Suprapubic skin (tissue), 3 donors: ENCODE results near the gene C19orf53.
"Not testable (repeated sequence)": the region's sequence is repeated elsewhere in the genome, so short reads cannot be mapped to it uniquely, and the experiment has no call there.

Experiments used
- CTCF ChIP-seq, 2 donors: fragments of 200-600 bp in 1 of 2; fragments of 450-650 bp in 1 of 2; sonication (generic) in 1 of 2; IDR thresholded peaks; one replicate each; pipeline ENCODE4 v1.5.1; 2016 to 2019; ENCODE audit warnings: antibody characterized with exemption in 2 of 2, mild to moderate bottlenecking in 1 of 2, moderate library complexity in 1 of 2
- EP300 ChIP-seq: sonication (generic); formaldehyde crosslinking; IDR thresholded peaks from one replicate; pipeline ENCODE4 v1.6.1; 2017; ENCODE audit warnings: antibody characterized with exemption

GRCh38 chr19:13779794-13780193 lies 5.5 kb downstream of the C19orf53 start:
- TF ChIP-seq CTCF (IDR thresholded peaks at IDR 0.05); EP300: not testable (repeated sequence)
